MM.1S (cell line): ENCODE data around the gene FOXO3.

ENCODE experiments used
- DNase-seq: peaks from one replicate; pipeline ENCODE4 v3.0.0-alpha.2; 2015
- H2AFZ ChIP-seq: fragments of 300-600 bp; sonication (generic); 2 replicates; pipeline ENCODE4 v1.6.0; 2016; ENCODE audit warnings: antibody characterized with exemption, low read length
- H3F3A ChIP-seq: fragments of 300-600 bp; sonication (generic); 2 replicates; pipeline ENCODE4 v1.6.1; 2016; ENCODE audit warnings: mild to moderate bottlenecking, antibody characterized with exemption, low read length, moderate library complexity, mixed read lengths; ENCODE audit not compliant: insufficient read depth
- H3K27ac ChIP-seq: fragments of 300-600 bp; sonication (generic); 2 replicates; pipeline ENCODE4 v1.5.1; 2016; ENCODE audit warnings: mild to moderate bottlenecking, low read length
- H3K27me3 ChIP-seq: fragments of 300-600 bp; sonication (generic); replicated peaks from 2 replicates; pipeline ENCODE4 v1.6.0; 2016; ENCODE audit warnings: low read length; ENCODE audit not compliant: insufficient read depth
- H3K36me3 ChIP-seq: fragments of 300-600 bp; sonication (generic); replicated peaks from 2 replicates; pipeline ENCODE4 v1.6.1; 2016; ENCODE audit warnings: mild to moderate bottlenecking, low read length, mixed read lengths; ENCODE audit not compliant: insufficient read depth
- H3K4me1 ChIP-seq: fragments of 300-600 bp; sonication (generic); 2 replicates; pipeline ENCODE4 v1.6.1; 2016; ENCODE audit warnings: low read length, mixed read lengths
- H3K4me2 ChIP-seq: fragments of 300-600 bp; sonication (generic); 2 replicates; pipeline ENCODE4 v1.6.0; 2016; ENCODE audit warnings: low read depth, low read length
- H3K4me3 ChIP-seq: fragments of 300-600 bp; sonication (generic); 2 replicates; pipeline ENCODE4 v1.5.1; 2016; ENCODE audit warnings: low read length, mixed read lengths
- H3K79me2 ChIP-seq: fragments of 300-600 bp; sonication (generic); 2 replicates; pipeline ENCODE4 v1.6.1; 2016; ENCODE audit warnings: mixed run types, low read length, mixed read lengths
- H3K9ac ChIP-seq: fragments of 300-600 bp; sonication (generic); 2 replicates; pipeline ENCODE4 v1.6.1; 2016; ENCODE audit warnings: low read length, mixed read lengths
- H3K9me2 ChIP-seq: fragments of 300-600 bp; sonication (generic); replicated peaks from 2 replicates; pipeline ENCODE4 v1.6.1; 2016; ENCODE audit warnings: mild to moderate bottlenecking, low read length, mixed read lengths; ENCODE audit not compliant: insufficient read depth
- H3K9me3 ChIP-seq: fragments of 300-600 bp; sonication (generic); replicated peaks from 2 replicates; pipeline ENCODE4 v1.6.1; 2016; ENCODE audit warnings: mild to moderate bottlenecking, low read length, mixed read lengths; ENCODE audit not compliant: insufficient read depth
- H4K20me1 ChIP-seq: fragments of 300-600 bp; sonication (generic); 2 replicates; pipeline ENCODE4 v1.6.1; 2016; ENCODE audit warnings: mild to moderate bottlenecking, low read length, moderate library complexity, mixed read lengths; ENCODE audit not compliant: insufficient read depth
- EZH2 ChIP-seq: fragments of 300-600 bp; sonication (generic); optimal IDR thresholded peaks from 2 replicates; pipeline ENCODE3; 2017; ENCODE audit warnings: low read depth, mild to moderate bottlenecking, antibody characterized with exemption, low read length, mixed read lengths
- EZH2phosphoT487 ChIP-seq: fragments of 300-600 bp; sonication (generic); IDR thresholded peaks from 2 replicates; pipeline ENCODE4 v1.6.1; 2018; ENCODE audit warnings: antibody characterized with exemption, low read length
- TF ChIP-seq, protein P1 (sequence below): fragments of 300-600 bp; sonication (generic); IDR thresholded peaks from 2 replicates; pipeline ENCODE4 v1.5.1; 2016; ENCODE audit warnings: antibody characterized with exemption, low read length, mixed read lengths

FOXO3 gene

DNA sequence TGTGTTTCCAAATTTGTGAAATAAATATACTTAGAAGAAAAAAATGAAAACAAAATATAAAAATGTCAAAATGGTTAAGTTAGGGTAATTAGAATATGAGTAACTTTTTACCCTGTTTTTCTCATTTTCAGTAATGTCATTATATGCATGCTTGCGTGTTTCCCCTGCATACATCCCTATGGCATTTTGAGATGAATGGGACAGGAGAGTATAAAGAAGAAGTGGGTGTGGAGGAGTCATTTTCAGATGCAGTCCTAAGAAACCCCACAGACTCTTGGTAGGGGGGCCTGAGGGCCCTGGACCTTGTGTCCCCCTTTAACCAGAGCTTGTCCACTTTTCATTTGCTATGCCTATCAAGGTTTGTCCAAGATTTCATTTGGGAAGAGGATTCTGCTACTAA, 77.2 kb downstream of the FOXO3 start:
- TF ChIP-seq EZH2 (no peak), EZH2phosphoT487 (no peak)
- TF ChIP-seq, protein P1, sequence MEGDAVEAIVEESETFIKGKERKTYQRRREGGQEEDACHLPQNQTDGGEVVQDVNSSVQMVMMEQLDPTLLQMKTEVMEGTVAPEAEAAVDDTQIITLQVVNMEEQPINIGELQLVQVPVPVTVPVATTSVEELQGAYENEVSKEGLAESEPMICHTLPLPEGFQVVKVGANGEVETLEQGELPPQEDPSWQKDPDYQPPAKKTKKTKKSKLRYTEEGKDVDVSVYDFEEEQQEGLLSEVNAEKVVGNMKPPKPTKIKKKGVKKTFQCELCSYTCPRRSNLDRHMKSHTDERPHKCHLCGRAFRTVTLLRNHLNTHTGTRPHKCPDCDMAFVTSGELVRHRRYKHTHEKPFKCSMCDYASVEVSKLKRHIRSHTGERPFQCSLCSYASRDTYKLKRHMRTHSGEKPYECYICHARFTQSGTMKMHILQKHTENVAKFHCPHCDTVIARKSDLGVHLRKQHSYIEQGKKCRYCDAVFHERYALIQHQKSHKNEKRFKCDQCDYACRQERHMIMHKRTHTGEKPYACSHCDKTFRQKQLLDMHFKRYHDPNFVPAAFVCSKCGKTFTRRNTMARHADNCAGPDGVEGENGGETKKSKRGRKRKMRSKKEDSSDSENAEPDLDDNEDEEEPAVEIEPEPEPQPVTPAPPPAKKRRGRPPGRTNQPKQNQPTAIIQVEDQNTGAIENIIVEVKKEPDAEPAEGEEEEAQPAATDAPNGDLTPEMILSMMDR = no peak
- Histone ChIP-seq H3K4me3 (no peak overlapping the region), H3K9me3 (no peaks in the 10 kb centered on the region), H3F3A (peaks cover 67% of the 10 kb centered on the region), H3K36me3 (no peaks in the 10 kb centered on the region; the same call in none of the 2 replicates), H4K20me1 (peaks cover 61% of the 10 kb centered on the region), H3K4me1 (peaks cover 94% of the 10 kb centered on the region), H3K27ac (peak overlapping the region; percentile 31; the same call in 1 of the 2 replicates), H3K4me2 (peak overlapping the region; percentile 26; the same call in 1 of the 2 replicates), H3K9me2 (no peaks in the 10 kb centered on the region), H2AFZ (no peak overlapping the region), H3K27me3 (no peaks in the 10 kb centered on the region), H3K79me2 (peaks cover 98% of the 10 kb centered on the region), H3K9ac (no peak overlapping the region)
- DNase-seq = no peak

DNA sequence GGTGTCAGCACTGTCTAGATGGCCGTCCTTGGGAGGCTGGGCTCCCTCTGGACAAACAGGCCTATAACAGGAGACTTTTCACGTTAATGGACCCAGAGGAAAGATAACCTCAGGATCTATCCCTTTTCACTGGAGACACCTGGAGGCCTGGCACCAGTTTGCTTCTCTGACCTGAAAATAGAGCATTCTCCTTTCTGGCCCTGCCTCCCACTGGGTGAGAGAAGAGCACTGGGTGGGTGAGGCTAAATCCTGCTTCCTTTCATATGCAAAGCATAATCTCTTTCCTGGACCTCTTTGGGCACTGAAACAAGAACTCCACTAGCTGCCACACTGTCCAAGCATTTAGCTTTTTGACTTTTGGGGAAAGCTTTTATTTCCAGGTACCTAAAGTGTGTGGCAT, 78.3 kb downstream of the FOXO3 start:
- peak overlapping the region; percentile 26; the same call in 1 of the 2 replicates for H3K4me2 ChIP-seq
- peaks cover 56% of the 10 kb centered on the region for H4K20me1 ChIP-seq
- DNase-seq = no peak
- H3K27me3 ChIP-seq = no peaks in the 10 kb centered on the region
- peak overlapping the region; percentile 31; the same call in 1 of the 2 replicates for H3K27ac ChIP-seq
- peaks cover 61% of the 10 kb centered on the region for H3F3A ChIP-seq
- peaks cover 98% of the 10 kb centered on the region for H3K79me2 ChIP-seq
- TF ChIP-seq, protein P1 = no peak
- TF ChIP-seq EZH2 (no peak), EZH2phosphoT487 (no peak)
- H3K9ac ChIP-seq = no peak overlapping the region
- H2AFZ ChIP-seq = no peak overlapping the region
- H3K9me3 ChIP-seq = no peaks in the 10 kb centered on the region
- H3K9me2 ChIP-seq = no peaks in the 10 kb centered on the region
- peaks cover 94% of the 10 kb centered on the region for H3K4me1 ChIP-seq
- H3K36me3 ChIP-seq = no peaks in the 10 kb centered on the region; the same call in none of the 2 replicates
- H3K4me3 ChIP-seq = no peak overlapping the region

DNA sequence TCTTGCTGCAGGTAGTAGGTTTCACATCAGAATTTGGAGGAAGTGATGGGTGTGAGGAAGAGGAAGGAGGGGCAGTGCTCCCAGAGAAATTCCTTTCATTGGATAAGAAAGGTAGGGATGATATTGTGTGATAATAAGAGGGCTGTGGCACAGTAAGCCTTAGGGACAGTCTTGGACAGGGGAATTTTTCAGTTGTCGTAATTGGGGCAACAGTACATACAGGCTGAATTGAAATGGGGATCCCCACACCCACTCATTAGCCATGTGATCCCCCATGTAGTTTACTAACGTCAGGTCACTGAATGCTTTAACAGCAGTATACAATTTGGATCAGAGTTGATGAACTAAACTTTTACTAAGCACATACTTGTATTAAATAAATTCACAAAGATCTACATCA, 79.4 kb downstream of the FOXO3 start:
- peaks cover 99% of the 10 kb centered on the region for H3K4me1 ChIP-seq
- peaks cover 54% of the 10 kb centered on the region for H4K20me1 ChIP-seq
- H3K9me2 ChIP-seq = no peaks in the 10 kb centered on the region
- peaks cover 61% of the 10 kb centered on the region for H3F3A ChIP-seq
- H3K9ac ChIP-seq = no peak overlapping the region
- no peak overlapping the region for H3K4me3 ChIP-seq
- H3K27me3 ChIP-seq = no peaks in the 10 kb centered on the region
- no peak overlapping the region for H3K4me2 ChIP-seq
- TF ChIP-seq EZH2phosphoT487 = no peak
- TF ChIP-seq, protein P1 = no peak
- no peak for TF ChIP-seq EZH2
- no peak overlapping the region for H2AFZ ChIP-seq
- peaks cover 2% of the 10 kb centered on the region for H3K36me3 ChIP-seq
- H3K79me2 ChIP-seq = peaks cover 100% of the 10 kb centered on the region
- H3K27ac ChIP-seq = peak overlapping the region; percentile 31; the same call in 1 of the 2 replicates
- DNase-seq = no peak
- no peaks in the 10 kb centered on the region for H3K9me3 ChIP-seq
